ENCODE measurements around the gene ZMYM2. TPM values are rescaled to one million over a fixed set of nuclear protein-coding genes. Genes with fewer than 3 reads are reported as not detected.

ZMYM2 gene
- polyA plus RNA-seq, 3 donors, result 6.7 to 32.6 (median 8.5) TPM

DNA sequence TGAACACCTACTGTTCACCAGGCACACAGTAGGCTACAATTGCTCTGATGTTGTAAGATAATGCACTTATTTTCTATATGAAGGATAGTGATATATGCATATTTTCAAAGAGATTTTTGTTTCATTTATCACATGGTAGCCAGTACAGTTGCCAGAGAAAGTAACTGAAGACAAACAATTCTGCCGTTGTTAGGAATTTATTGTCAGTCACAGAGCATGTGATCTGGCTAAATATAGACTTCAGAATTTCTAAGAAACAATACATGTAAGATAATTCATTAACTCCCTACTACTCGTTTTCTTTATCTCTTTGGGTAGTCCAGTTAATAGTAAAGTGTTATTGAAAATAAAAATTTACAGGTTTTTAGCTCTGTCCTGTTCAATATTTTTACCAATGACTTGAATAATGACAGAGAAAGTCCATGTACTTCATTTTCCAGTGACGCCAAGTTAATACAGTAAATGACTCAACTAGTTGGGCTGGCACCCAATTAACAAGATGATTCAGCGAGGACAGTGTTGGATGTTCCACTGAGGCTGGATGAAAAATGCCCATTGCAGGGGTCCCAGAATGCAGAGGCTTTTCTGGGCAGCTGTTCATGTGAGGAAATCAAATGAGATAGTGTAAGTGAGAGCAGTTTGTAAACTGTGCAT lies 166.7 kb downstream of the ZMYM2 start:
- DNase-seq, result no peak
- H3K27me3 Mint-ChIP-seq (ENCODE audit: low read depth in 3 of 3), result peaks cover 10 to 21% (median 11%) of the 10 kb centered on the region in 3 donors
- Histone ChIP-seq H3K4me3 (replicated peaks in 1 of 3; ENCODE audit: low read depth in 2 of 3, low read length in 3 of 3) (no peak overlapping the region), H3K27me3 (ENCODE audit: control insufficient read depth in 2 of 2, insufficient read depth in 2 of 2, low read length in 2 of 2) (peaks cover 16 to 28% of the 10 kb centered on the region in 2 donors), H3K4me1 (ENCODE audit: control insufficient read depth in 1 of 2, insufficient read depth in 2 of 2, low read length in 2 of 2) (peaks cover 31 to 43% of the 10 kb centered on the region in 2 donors), H4K20me1 (ENCODE audit: insufficient read depth, low read length) (no peaks in the 10 kb centered on the region), H3K9me3 (replicated peaks in 1 of 2; ENCODE audit: control insufficient read depth in 1 of 2, insufficient read depth in 1 of 2, low read length in 2 of 2) (no peaks in the 10 kb centered on the region), H3K27ac (ENCODE audit: low read depth in 1 of 2, low read length in 2 of 2) (no peak overlapping the region), H3K79me2 (ENCODE audit: insufficient read depth, low read length) (no peaks in the 10 kb centered on the region), H3K4me2 (replicated peaks; ENCODE audit: extremely low read depth, low read length, poor library complexity, severe bottlenecking) (no peak overlapping the region), H3K36me3 (replicated peaks in 1 of 2; ENCODE audit: control insufficient read depth in 1 of 2, insufficient read depth in 2 of 2, low read length in 2 of 2) (no peaks in the 10 kb centered on the region), H3K9ac (ENCODE audit: insufficient read depth, low read length, poor library complexity, severe bottlenecking) (no peak overlapping the region), H2AFZ (ENCODE audit: insufficient read depth, low read depth, low read length, poor library complexity, severe bottlenecking) (no peak overlapping the region)
- WGBS (ENCODE audit: insufficient coverage), result 80% methylated on average over 2 of the region's 4 CpGs
- H3K9me3 Mint-ChIP-seq, result peaks cover 0 to 7% (median 0%) of the 10 kb centered on the region in 7 donors
- peak overlapping the region in 1 of 2 donors; percentile 54 for H3K4me3 Mint-ChIP-seq
- TF ChIP-seq, protein P1, sequence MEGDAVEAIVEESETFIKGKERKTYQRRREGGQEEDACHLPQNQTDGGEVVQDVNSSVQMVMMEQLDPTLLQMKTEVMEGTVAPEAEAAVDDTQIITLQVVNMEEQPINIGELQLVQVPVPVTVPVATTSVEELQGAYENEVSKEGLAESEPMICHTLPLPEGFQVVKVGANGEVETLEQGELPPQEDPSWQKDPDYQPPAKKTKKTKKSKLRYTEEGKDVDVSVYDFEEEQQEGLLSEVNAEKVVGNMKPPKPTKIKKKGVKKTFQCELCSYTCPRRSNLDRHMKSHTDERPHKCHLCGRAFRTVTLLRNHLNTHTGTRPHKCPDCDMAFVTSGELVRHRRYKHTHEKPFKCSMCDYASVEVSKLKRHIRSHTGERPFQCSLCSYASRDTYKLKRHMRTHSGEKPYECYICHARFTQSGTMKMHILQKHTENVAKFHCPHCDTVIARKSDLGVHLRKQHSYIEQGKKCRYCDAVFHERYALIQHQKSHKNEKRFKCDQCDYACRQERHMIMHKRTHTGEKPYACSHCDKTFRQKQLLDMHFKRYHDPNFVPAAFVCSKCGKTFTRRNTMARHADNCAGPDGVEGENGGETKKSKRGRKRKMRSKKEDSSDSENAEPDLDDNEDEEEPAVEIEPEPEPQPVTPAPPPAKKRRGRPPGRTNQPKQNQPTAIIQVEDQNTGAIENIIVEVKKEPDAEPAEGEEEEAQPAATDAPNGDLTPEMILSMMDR (IDR thresholded peaks at IDR 0.05), result no peak
- intact Hi-C loops (cut with micrococcal nuclease), result loop anchor here (5.0 to 10.0 kb wide), 4 partner anchors 33 to 50 kb away; partner anchors contain the start of gene GJA3 (in 1 of the 2)
- H3K4me1 Mint-ChIP-seq, result peaks cover 31% of the 10 kb centered on the region
- H3K36me3 Mint-ChIP-seq, result no peaks in the 10 kb centered on the region
- peak overlapping the region in 1 of 7 donors; percentile 75 for H3K27ac Mint-ChIP-seq

DNA sequence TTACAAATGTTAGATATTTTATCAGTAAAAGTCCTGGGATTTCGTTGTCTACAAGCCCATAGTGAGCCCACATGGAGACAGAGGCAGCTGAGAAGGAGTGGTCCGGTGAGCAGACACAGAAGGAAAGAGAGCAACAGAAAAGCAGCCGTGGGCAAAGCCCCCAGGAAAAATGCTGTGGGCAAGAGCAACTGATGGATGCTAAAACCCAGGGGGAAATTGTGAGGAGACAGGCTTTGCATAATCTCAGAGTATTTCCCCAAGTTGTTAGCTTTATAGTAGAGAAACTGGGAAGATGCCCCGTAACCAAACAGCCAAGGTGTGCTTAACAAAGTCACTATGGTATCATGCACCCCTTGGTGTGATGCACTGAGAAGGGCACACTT lies 167.2 kb downstream of the ZMYM2 start:
- Mint-ChIP-seq H3K27ac (peak overlapping the region in 3 of 7 donors; percentile 2 to 75 (median 49)), H3K4me3 (peak overlapping the region in 1 of 2 donors; percentile 54), H3K4me1 (peaks cover 27% of the 10 kb centered on the region), H3K9me3 (peaks cover 0 to 7% (median 0%) of the 10 kb centered on the region in 7 donors), H3K36me3 (no peaks in the 10 kb centered on the region), H3K27me3 (ENCODE audit: low read depth in 3 of 3) (peaks cover 10 to 21% (median 10%) of the 10 kb centered on the region in 3 donors)
- H3K9ac ChIP-seq (ENCODE audit: insufficient read depth, low read length, poor library complexity, severe bottlenecking), result no peak overlapping the region
- no peaks in the 10 kb centered on the region for H3K36me3 ChIP-seq (replicated peaks in 1 of 2; ENCODE audit: control insufficient read depth in 1 of 2, insufficient read depth in 2 of 2, low read length in 2 of 2)
- no peak overlapping the region for H2AFZ ChIP-seq (ENCODE audit: insufficient read depth, low read depth, low read length, poor library complexity, severe bottlenecking)
- no peak overlapping the region for H3K4me2 ChIP-seq (replicated peaks; ENCODE audit: extremely low read depth, low read length, poor library complexity, severe bottlenecking)
- TF ChIP-seq, protein P1 (IDR thresholded peaks at IDR 0.05), result no peak
- H3K4me1 ChIP-seq (ENCODE audit: control insufficient read depth in 1 of 2, insufficient read depth in 2 of 2, low read length in 2 of 2), result peaks cover 31 to 38% of the 10 kb centered on the region in 2 donors
- no peaks in the 10 kb centered on the region for H4K20me1 ChIP-seq (ENCODE audit: insufficient read depth, low read length)
- no peak for DNase-seq
- H3K9me3 ChIP-seq (replicated peaks in 1 of 2; ENCODE audit: control insufficient read depth in 1 of 2, insufficient read depth in 1 of 2, low read length in 2 of 2), result no peaks in the 10 kb centered on the region
- no peak overlapping the region for H3K27ac ChIP-seq (ENCODE audit: low read depth in 1 of 2, low read length in 2 of 2)
- WGBS (ENCODE audit: insufficient coverage), result 86% methylated on average over 4 of the region's 4 CpGs
- H3K27me3 ChIP-seq (ENCODE audit: control insufficient read depth in 2 of 2, insufficient read depth in 2 of 2, low read length in 2 of 2), result peaks cover 16 to 29% of the 10 kb centered on the region in 2 donors
- intact Hi-C loops (cut with micrococcal nuclease), result loop anchor here (5.0 to 10.0 kb wide), 4 partner anchors 33 to 51 kb away; partner anchors contain the start of gene GJA3 (in 1 of the 2)
- no peaks in the 10 kb centered on the region for H3K79me2 ChIP-seq (ENCODE audit: insufficient read depth, low read length)
- no peak overlapping the region for H3K4me3 ChIP-seq (replicated peaks in 1 of 3; ENCODE audit: low read depth in 2 of 3, low read length in 3 of 3)
